OCI-LY7 (cell line): ENCODE data around the gene EDNRB. TPM values are rescaled to one million over a fixed set of nuclear protein-coding genes. Genes with fewer than 3 reads are reported as not detected.

Experiments used
- BruUV-seq: library from RNA; stranded (reverse); fragments of 400-500 nt; replicated peaks from 2 replicates; lab custom pipeline; 2021; lab: Mats Ljungman, UMichigan
- CTCF ChIA-PET: fragments of 300-600 bp; sonication (Branson Sonifier 250); formaldehyde crosslinking; loops from one replicate; lab custom pipeline; 2022; ENCODE audit warnings: antibody characterized with exemption; ENCODE audit not compliant: unreplicated experiment; lab: Charles Lee
- POLR2A ChIA-PET: fragments of 300-600 bp; sonication (Branson Sonifier 250); formaldehyde crosslinking; loops from one replicate; lab custom pipeline; 2022; ENCODE audit warnings: antibody characterized with exemption; lab: Charles Lee
- DNase-seq: peaks from one replicate; pipeline ENCODE4 v3.0.0-alpha.2; 2015; ENCODE audit warnings: low spot score
- H2AFZ ChIP-seq: fragments of 200-600 bp; sonication (generic), shearing (Covaris generic); 2 replicates; pipeline ENCODE4 v1.6.1; 2014; ENCODE audit warnings: mild to moderate bottlenecking, antibody characterized with exemption, low read length, moderate library complexity
- H3K27ac ChIP-seq: fragments of 200-600 bp; sonication (generic); 2 replicates; pipeline ENCODE4 v1.5.1; 2014; ENCODE audit warnings: mixed run types, low read depth, mild to moderate bottlenecking, moderate library complexity, low read length, inconsistent platforms; ENCODE audit not compliant: poor library complexity, severe bottlenecking
- H3K36me3 ChIP-seq: fragments of 200-600 bp; sonication (generic); 2 replicates; pipeline ENCODE4 v1.6.1; 2014; ENCODE audit warnings: mild to moderate bottlenecking, antibody characterized with exemption, low read length, moderate library complexity, mixed read lengths; ENCODE audit not compliant: insufficient read depth
- H3K4me1 ChIP-seq: fragments of 200-600 bp; sonication (generic); 2 replicates; pipeline ENCODE4 v1.5.1; 2014; ENCODE audit warnings: mild to moderate bottlenecking, low read length; ENCODE audit not compliant: insufficient read depth, poor library complexity, severe bottlenecking
- H3K4me2 ChIP-seq: fragments of 200-600 bp; sonication (generic); 2 replicates; pipeline ENCODE4 v1.6.1; 2014; ENCODE audit warnings: mild to moderate bottlenecking, low read length
- H3K4me3 ChIP-seq: fragments of 200-600 bp; sonication (generic); 2 replicates; pipeline ENCODE4 v1.5.1; 2014; ENCODE audit warnings: mild to moderate bottlenecking, low read depth, low read length; ENCODE audit not compliant: poor library complexity, severe bottlenecking
- H3K79me2 ChIP-seq: fragments of 200-600 bp; sonication (generic); 2 replicates; pipeline ENCODE4 v1.6.1; 2016; ENCODE audit warnings: low read depth, mild to moderate bottlenecking, low read length, moderate library complexity, mixed read lengths; ENCODE audit not compliant: insufficient read depth
- H3K9me2 ChIP-seq: fragments of 200-600 bp; sonication (generic); 2 replicates; pipeline ENCODE4 v1.6.1; 2016; ENCODE audit warnings: mild to moderate bottlenecking, low read length, mixed read lengths; ENCODE audit not compliant: insufficient read depth
- H3K9me3 ChIP-seq: fragments of 200-600 bp; sonication (generic); 2 replicates; pipeline ENCODE4 v1.6.1; 2014; ENCODE audit warnings: mild to moderate bottlenecking, mixed run types, low read length, mixed read lengths
- H4K20me1 ChIP-seq: fragments of 200-600 bp; sonication (generic); 2 replicates; pipeline ENCODE4 v1.6.1; 2014; ENCODE audit warnings: mild to moderate bottlenecking, antibody characterized with exemption, low read length, moderate library complexity, mixed read lengths; ENCODE audit not compliant: insufficient read depth
- CTCF ChIP-seq: fragments of 200-600 bp; sonication (generic); conservative IDR thresholded peaks from 2 replicates; pipeline ENCODE4 v1.5.1; 2014; ENCODE audit warnings: mild to moderate bottlenecking, antibody characterized with exemption, low read length, moderate library complexity, mixed read lengths
- EZH2phosphoT487 ChIP-seq: fragments of 200-600 bp; sonication (generic); IDR thresholded peaks from 2 replicates; pipeline ENCODE4 v1.6.1; 2018; ENCODE audit warnings: low read depth, borderline replicate concordance, mild to moderate bottlenecking, mixed run types, antibody characterized with exemption, low read length, moderate library complexity, mixed read lengths
- intact Hi-C: fragments of 100-400 bp; cut with micrococcal nuclease; formaldehyde crosslinking; loops from one replicate; pipeline ENCODE4 v1.10.0; 2022; ENCODE audit not compliant: unreplicated experiment
- total RNA-seq, 2 experiments: library from RNA; depleted of rRNA in 1 of 2; stranded (reverse); fragments of >200 nt in 1 of 2; shearing (Covaris generic) in 1 of 2; gene quantifications; 2 replicates each; pipeline ENCODE4 v1.2.3, GENCODE V29; 2014 to 2022

EDNRB gene
- total RNA-seq, 2 experiments from 2014 or later = not detected

DNA sequence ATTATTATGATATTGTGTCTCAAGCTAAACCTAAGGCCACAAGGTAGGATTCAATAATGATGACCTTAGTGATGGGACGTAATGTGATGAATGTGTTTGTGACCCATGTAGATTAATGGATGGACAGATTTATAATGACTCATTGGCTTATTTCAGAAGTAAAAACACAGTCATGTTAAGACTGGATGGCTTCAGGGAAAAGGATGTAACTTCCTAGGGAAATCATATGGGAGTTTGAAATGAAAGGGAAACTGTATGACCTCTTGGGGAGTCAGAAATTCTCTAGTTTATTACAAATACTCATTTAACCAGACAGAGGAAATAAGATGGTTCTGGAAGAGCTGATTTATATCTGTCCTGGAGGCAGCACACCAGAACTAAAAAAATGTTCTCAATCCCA lies 2.9 kb downstream of the EDNRB start:
- intact Hi-C loops = no loop called here
- TF ChIP-seq EZH2phosphoT487 (no peak), CTCF (no peak)
- Histone ChIP-seq H3K4me2 (no peak overlapping the region), H3K36me3 (no peaks in the 10 kb centered on the region), H3K9me3 (no peaks in the 10 kb centered on the region), H3K79me2 (no peaks in the 10 kb centered on the region), H3K4me3 (no peak overlapping the region), H3K4me1 (no peaks in the 10 kb centered on the region), H3K27ac (no peak overlapping the region), H3K9me2 (no peaks in the 10 kb centered on the region), H2AFZ (no peak overlapping the region), H4K20me1 (no peaks in the 10 kb centered on the region)
- DNase-seq = no peak
- CTCF ChIA-PET = no interaction called here
- POLR2A ChIA-PET = interaction anchor here (0.7 kb wide), 1 partner anchor 13 kb away, joined by 3 read pairs; no protein-coding TSS in a partner anchor
- no TSS peak for BruUV-seq

DNA sequence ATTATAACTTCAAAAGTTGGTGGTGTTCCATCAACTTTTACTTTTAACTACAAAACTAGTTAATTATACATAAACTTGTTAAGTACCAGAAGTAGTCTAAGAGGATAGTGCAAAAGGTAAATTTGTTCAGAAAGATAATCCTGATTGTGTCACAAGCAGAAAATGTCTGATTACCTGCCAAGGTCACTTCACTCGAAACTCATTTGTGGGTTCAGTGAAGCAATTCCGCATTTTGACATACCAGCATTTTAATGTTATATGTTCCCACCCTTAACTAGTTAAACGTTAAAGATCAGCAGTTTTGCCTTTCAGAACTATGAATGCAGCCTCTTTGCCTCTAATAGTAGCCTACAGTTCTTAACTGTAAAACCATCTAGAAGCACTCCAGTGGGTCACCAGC lies 5.6 kb downstream of the EDNRB start:
- H3K36me3 ChIP-seq = no peaks in the 10 kb centered on the region
- no peak for DNase-seq
- H2AFZ ChIP-seq = no peak overlapping the region
- H3K27ac ChIP-seq = no peak overlapping the region
- TF ChIP-seq CTCF (no peak), EZH2phosphoT487 (no peak)
- no TSS peak for BruUV-seq
- no peaks in the 10 kb centered on the region for H3K79me2 ChIP-seq
- no peaks in the 10 kb centered on the region for H4K20me1 ChIP-seq
- H3K9me3 ChIP-seq = no peaks in the 10 kb centered on the region
- no peaks in the 10 kb centered on the region for H3K9me2 ChIP-seq
- no peak overlapping the region for H3K4me2 ChIP-seq
- H3K4me1 ChIP-seq = no peaks in the 10 kb centered on the region
- ChIA-PET POLR2A (interaction anchor here (0.6 to 1.2 kb wide), 2 partner anchors 51 to 1982 kb away, joined by 3 to 5 read pairs; no protein-coding TSS in a partner anchor), CTCF (no interaction called here)
- H3K4me3 ChIP-seq = no peak overlapping the region
- intact Hi-C loops = no loop called here

- no peak for DNase-seq
- CTCF ChIA-PET = no interaction called here
- H4K20me1 ChIP-seq = no peaks in the 10 kb centered on the region
- no peak overlapping the region for H2AFZ ChIP-seq
- H3K4me1 ChIP-seq = no peaks in the 10 kb centered on the region
- intact Hi-C loops = no loop called here
- H3K9me3 ChIP-seq = no peaks in the 10 kb centered on the region
- no peaks in the 10 kb centered on the region for H3K9me2 ChIP-seq
- POLR2A ChIA-PET = interaction anchor here (0.8 to 1.1 kb wide), 2 partner anchors 12 to 18 kb away, joined by 3 to 4 read pairs; no protein-coding TSS in a partner anchor
- no peak overlapping the region for H3K27ac ChIP-seq
- H3K36me3 ChIP-seq = no peaks in the 10 kb centered on the region
- no peak overlapping the region for H3K4me3 ChIP-seq
- no peak overlapping the region for H3K4me2 ChIP-seq
- BruUV-seq = no TSS peak
- H3K79me2 ChIP-seq = no peaks in the 10 kb centered on the region
- TF ChIP-seq EZH2phosphoT487 (no peak), CTCF (no peak)
Observed at GRCh38 chr13:77911751-77912150, 6.9 kb downstream of the EDNRB start.
